Omental fat pad (tissue), 4 donors: Measurements from ENCODE around the gene TRMT112. TPM values are rescaled to one million over a fixed set of nuclear protein-coding genes. Genes with fewer than 3 reads are reported as not detected.

Source experiments
- ATAC-seq: fragments of 150-250 bp; one replicate; pipeline ENCODE4 v1.9.1; 2016; ENCODE audit warnings: mild to moderate bottlenecking, moderate library complexity; ENCODE audit not compliant: low FRiP score
- DNase-seq: peaks from one replicate; pipeline ENCODE4 v3.0.0-alpha.2; 2019; ENCODE audit warnings: low spot score
- total RNA-seq, 4 donors: library from RNA; depleted of rRNA; stranded (reverse); fragments of >200 nt; gene quantifications; one replicate each; pipeline ENCODE4 v1.1.0, GENCODE V29; 2016
- TF ChIP-seq, protein P1 (sequence below), 3 donors: fragments of 450-650 bp; IDR thresholded peaks; one replicate each; pipeline ENCODE4 v1.5.1; 2016 to 2017; ENCODE audit warnings: antibody characterized with exemption in 3 of 3, mild to moderate bottlenecking in 3 of 3, moderate library complexity in 2 of 3

TRMT112 gene
- total RNA-seq, 4 donors from 2014 or later, result 180 to 263 (median 215) TPM

- DNase-seq, result no peak
- ATAC-seq, result no peak
- TF ChIP-seq, protein P1, sequence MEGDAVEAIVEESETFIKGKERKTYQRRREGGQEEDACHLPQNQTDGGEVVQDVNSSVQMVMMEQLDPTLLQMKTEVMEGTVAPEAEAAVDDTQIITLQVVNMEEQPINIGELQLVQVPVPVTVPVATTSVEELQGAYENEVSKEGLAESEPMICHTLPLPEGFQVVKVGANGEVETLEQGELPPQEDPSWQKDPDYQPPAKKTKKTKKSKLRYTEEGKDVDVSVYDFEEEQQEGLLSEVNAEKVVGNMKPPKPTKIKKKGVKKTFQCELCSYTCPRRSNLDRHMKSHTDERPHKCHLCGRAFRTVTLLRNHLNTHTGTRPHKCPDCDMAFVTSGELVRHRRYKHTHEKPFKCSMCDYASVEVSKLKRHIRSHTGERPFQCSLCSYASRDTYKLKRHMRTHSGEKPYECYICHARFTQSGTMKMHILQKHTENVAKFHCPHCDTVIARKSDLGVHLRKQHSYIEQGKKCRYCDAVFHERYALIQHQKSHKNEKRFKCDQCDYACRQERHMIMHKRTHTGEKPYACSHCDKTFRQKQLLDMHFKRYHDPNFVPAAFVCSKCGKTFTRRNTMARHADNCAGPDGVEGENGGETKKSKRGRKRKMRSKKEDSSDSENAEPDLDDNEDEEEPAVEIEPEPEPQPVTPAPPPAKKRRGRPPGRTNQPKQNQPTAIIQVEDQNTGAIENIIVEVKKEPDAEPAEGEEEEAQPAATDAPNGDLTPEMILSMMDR (IDR thresholded peaks at IDR 0.05), result no peak
These were observed 42.5 kb upstream of the TRMT112 start for GRCh38 chr11:64359712-64360445.

DNA sequence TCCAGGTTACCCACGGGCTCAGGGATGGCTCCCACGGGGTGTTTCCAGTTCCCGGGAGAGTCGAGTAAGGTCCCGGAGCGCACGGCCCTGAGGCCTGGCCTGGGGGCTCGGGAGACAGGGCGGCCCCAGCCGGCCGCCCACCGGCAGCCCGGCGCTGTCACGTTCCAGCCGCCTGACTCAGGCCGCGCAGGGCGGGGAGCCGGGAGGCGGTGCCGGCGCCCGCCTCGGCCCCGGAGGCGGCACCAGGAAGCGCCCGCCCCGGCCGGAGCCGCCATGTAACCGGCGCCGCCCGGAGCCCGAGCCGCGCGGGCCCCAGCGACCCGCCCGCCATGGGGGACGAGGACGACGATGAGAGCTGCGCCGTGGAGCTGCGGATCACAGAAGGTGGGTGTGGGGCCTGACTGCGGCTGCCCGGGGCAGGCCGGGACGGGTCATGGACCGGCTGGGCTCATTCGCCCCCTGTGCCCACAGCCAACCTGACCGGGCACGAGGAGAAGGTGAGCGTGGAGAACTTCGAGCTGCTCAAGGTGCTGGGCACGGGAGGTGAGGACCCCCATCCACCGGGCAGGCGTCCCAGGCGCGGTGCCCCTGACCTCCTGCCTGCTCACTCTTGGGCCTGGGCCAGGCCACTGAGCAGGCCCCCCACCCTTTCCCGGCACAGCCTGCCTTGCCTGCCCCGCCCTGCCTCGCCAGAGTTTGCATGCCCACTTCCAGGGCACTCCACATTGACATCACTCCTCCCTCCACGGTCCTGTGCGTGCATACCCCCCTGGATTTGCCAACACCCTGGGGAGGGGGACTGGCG lies 41.8 kb upstream of the TRMT112 start, which contains the start of gene RPS6KA4:
RPS6KA4 (plus strand) TSS at position 256 of the 805 bp plus-strand sequence; CDS start at position 330, 74 bp downstream.
- ATAC-seq, result peak; percentile 86
- DNase-seq, result no peak
- TF ChIP-seq, protein P1 (IDR thresholded peaks at IDR 0.05), result no peak

- TF ChIP-seq, protein P1 (IDR thresholded peaks at IDR 0.05), result no peak
- DNase-seq (no peak), ATAC-seq (no peak)
These were observed 41.2 kb upstream of the TRMT112 start for GRCh38 chr11:64358536-64358906.

DNA sequence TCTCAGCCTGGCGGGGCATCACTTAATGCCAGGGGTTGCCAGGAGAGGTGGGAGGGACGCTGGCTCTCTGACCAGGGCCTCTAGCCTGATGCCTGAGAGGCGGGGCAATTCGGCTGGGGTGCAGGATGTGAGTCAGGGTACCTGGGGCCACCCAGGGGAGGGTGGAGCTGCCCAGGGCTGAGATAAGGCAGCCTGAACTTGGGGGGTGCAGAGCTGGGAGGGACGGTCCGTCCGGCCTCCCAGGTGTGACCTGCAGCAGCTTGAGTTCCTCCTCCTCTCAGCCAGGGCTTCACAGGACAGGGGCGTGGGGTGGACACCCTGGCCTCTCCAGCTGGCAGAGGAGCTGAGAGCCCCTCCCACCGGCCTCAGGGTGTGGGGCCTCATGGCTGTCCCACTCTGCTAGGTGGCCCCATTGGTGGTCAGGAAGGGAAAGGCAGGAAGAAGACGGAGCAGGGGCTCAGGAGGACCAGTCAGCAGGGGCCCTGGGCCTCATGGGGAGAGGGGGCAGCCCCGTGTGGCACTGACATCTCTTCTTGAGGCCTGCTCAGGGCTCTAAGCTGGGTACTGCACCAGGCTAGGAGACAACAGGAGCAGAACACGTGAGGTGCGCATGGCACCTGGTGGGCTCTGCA lies 40.7 kb upstream of the TRMT112 start:
- no peak for DNase-seq
- TF ChIP-seq, protein P1 (IDR thresholded peaks at IDR 0.05), result no peak
- ATAC-seq, result peak; percentile 43

DNA sequence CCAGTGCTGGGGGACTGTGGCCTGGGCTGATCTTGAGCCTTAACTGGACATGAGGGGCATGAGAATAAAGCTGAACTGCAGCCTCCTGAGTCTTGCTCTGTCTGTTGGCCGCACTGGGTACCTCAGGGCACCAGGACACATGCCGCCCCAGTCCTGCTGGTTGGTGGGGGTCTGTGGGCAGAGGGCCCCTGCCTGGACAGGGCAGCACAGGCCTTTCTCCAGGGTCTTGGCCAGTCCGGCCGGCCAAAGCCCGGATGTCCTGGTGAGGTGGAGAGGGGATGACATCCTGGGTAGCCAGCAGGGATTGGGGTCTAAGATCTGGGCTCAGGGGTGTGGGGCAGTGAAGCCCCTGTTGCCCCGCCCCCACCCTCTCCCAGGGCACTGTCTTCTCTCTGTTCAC lies 40.1 kb upstream of the TRMT112 start:
- DNase-seq (no peak), ATAC-seq (no peak)
- TF ChIP-seq, protein P1 (IDR thresholded peaks at IDR 0.05), result no peak

GRCh38 chr11:64356498-64357411 lies 39.4 kb upstream of the TRMT112 start:
- no peak for DNase-seq
- TF ChIP-seq, protein P1 (IDR thresholded peaks at IDR 0.05), result no peak
- no peak for ATAC-seq
